Loucy (cell line): ENCODE data around the gene PLPPR3.

Experiments used
- H2AFZ ChIP-seq: fragments of 200-600 bp; sonication (generic); 2 replicates; pipeline ENCODE4 v1.6.0; 2016; ENCODE audit warnings: antibody characterized with exemption, mild to moderate bottlenecking, low read length, moderate library complexity
- H3F3A ChIP-seq: fragments of 200-600 bp; 2 replicates; pipeline ENCODE4 v1.6.0; 2016; ENCODE audit warnings: antibody characterized with exemption, low read depth, mild to moderate bottlenecking
- H3K27me3 ChIP-seq: fragments of 200-600 bp; sonication (generic); 2 replicates; pipeline ENCODE4 v1.6.1; 2014; ENCODE audit warnings: low read length, mild to moderate bottlenecking; ENCODE audit not compliant: insufficient read depth, poor library complexity, severe bottlenecking
- H3K36me3 ChIP-seq: fragments of 200-600 bp; sonication (generic); 2 replicates; pipeline ENCODE4 v1.6.1; 2016; ENCODE audit warnings: low read length; ENCODE audit not compliant: insufficient read depth
- H3K4me1 ChIP-seq: fragments of 200-600 bp; sonication (generic); 2 replicates; pipeline ENCODE4 v1.5.1; 2014; ENCODE audit warnings: low read length, mild to moderate bottlenecking; ENCODE audit not compliant: insufficient read depth, poor library complexity, severe bottlenecking
- H3K4me2 ChIP-seq: fragments of 200-600 bp; sonication (generic); 2 replicates; pipeline ENCODE4 v1.6.0; 2014; ENCODE audit warnings: antibody characterized with exemption, low read length, low read depth, mild to moderate bottlenecking; ENCODE audit not compliant: poor library complexity, severe bottlenecking
- H3K4me3 ChIP-seq: fragments of 200-600 bp; sonication (generic); 2 replicates; pipeline ENCODE4 v1.5.1; 2014; ENCODE audit warnings: low read length, mild to moderate bottlenecking, mixed read lengths; ENCODE audit not compliant: poor library complexity, severe bottlenecking
- H3K79me2 ChIP-seq: fragments of 200-600 bp; sonication (generic); 2 replicates; pipeline ENCODE4 v1.6.1; 2014; ENCODE audit warnings: low read length; ENCODE audit not compliant: insufficient read depth
- H3K9ac ChIP-seq: fragments of 200-600 bp; sonication (generic); 2 replicates; pipeline ENCODE4 v1.6.0; 2014; ENCODE audit warnings: mild to moderate bottlenecking, low read depth, low read length, moderate library complexity; ENCODE audit not compliant: poor library complexity, severe bottlenecking
- H3K9me2 ChIP-seq: fragments of 200-600 bp; sonication (generic); replicated peaks from 2 replicates; pipeline ENCODE4 v1.6.1; 2016; ENCODE audit warnings: low read depth, low read length, mixed read lengths
- H3K9me3 ChIP-seq: fragments of 200-600 bp; sonication (generic); 2 replicates; pipeline ENCODE4 v1.6.1; 2014; ENCODE audit warnings: mild to moderate bottlenecking, antibody characterized with exemption, low read length, low read depth; ENCODE audit not compliant: insufficient read depth
- H4K20me1 ChIP-seq: fragments of 200-600 bp; sonication (generic); 2 replicates; pipeline ENCODE4 v1.6.0; 2014; ENCODE audit warnings: antibody characterized with exemption, low read length, mild to moderate bottlenecking; ENCODE audit not compliant: insufficient read depth, poor library complexity, severe bottlenecking
- EZH2phosphoT487 ChIP-seq: fragments of 200-600 bp; IDR thresholded peaks from 2 replicates; pipeline ENCODE4 v1.6.1; 2018; ENCODE audit warnings: antibody characterized with exemption, mild to moderate bottlenecking, moderate library complexity, borderline replicate concordance
- TF ChIP-seq, protein P1 (sequence below): fragments of 200-600 bp; sonication (generic); conservative IDR thresholded peaks from 2 replicates; pipeline ENCODE4 v1.5.1; 2014; ENCODE audit warnings: mild to moderate bottlenecking, antibody characterized with exemption, low read length

The PLPPR3 gene

GRCh38 chr19:793806-794205 lies 27.9 kb downstream of the PLPPR3 start:
- Histone ChIP-seq H3K79me2 (peaks cover 21% of the 10 kb centered on the region), H3K27me3 (peaks cover 8% of the 10 kb centered on the region), H3K36me3 (no peaks in the 10 kb centered on the region), H3K9me3 (no peaks in the 10 kb centered on the region), H3F3A (no peaks in the 10 kb centered on the region), H2AFZ (no peak overlapping the region), H3K4me1 (peaks cover 4% of the 10 kb centered on the region), H4K20me1 (peaks cover 10% of the 10 kb centered on the region), H3K9me2 (no peaks in the 10 kb centered on the region), H3K9ac (no peak overlapping the region), H3K4me2 (no peak overlapping the region), H3K4me3 (no peak overlapping the region)
- no peak for TF ChIP-seq EZH2phosphoT487
- TF ChIP-seq, protein P1, sequence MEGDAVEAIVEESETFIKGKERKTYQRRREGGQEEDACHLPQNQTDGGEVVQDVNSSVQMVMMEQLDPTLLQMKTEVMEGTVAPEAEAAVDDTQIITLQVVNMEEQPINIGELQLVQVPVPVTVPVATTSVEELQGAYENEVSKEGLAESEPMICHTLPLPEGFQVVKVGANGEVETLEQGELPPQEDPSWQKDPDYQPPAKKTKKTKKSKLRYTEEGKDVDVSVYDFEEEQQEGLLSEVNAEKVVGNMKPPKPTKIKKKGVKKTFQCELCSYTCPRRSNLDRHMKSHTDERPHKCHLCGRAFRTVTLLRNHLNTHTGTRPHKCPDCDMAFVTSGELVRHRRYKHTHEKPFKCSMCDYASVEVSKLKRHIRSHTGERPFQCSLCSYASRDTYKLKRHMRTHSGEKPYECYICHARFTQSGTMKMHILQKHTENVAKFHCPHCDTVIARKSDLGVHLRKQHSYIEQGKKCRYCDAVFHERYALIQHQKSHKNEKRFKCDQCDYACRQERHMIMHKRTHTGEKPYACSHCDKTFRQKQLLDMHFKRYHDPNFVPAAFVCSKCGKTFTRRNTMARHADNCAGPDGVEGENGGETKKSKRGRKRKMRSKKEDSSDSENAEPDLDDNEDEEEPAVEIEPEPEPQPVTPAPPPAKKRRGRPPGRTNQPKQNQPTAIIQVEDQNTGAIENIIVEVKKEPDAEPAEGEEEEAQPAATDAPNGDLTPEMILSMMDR, result no peak

DNA sequence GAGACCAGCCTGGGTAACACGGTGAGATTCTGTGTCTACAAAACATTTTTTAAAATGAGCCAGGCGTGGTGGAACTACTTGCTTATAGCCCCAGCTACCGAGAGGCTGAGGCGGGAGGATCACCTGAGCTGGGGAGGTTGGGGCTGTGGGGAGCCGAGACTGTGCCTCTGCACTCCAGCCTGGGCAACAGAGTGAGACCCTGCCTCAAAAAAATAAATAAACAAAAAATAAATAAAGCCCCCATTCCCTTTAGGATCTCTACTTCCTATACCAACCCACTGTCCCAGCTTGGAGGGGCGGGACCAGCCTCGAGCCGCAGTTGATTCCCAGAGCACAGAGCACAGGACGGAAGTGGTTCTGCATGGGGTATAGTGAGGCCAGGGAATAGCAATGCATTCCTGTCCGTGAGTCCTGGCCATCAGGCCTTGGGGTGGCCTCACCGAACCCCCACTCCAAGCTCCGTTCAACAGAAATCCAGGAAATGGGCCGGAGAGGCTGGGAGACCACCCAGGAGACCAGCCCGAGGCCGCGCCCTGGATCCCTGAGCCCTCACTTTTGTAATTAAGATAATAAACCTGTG lies 29.4 kb downstream of the PLPPR3 start:
- Histone ChIP-seq H3K4me1 (peaks cover 4% of the 10 kb centered on the region), H3K4me2 (no peak overlapping the region), H3K9ac (no peak overlapping the region)

GRCh38 chr19:791567-792305 lies 30.0 kb downstream of the PLPPR3 start:
- H3K4me3 ChIP-seq, result no peak overlapping the region
- TF ChIP-seq, protein P1, result no peak
- no peak for TF ChIP-seq EZH2phosphoT487
- H4K20me1 ChIP-seq, result no peaks in the 10 kb centered on the region
- no peaks in the 10 kb centered on the region for H3K9me2 ChIP-seq
- H3K4me1 ChIP-seq, result peaks cover 4% of the 10 kb centered on the region
- H3K36me3 ChIP-seq, result no peaks in the 10 kb centered on the region
- peaks cover 7% of the 10 kb centered on the region; the same call in 1 of the 2 replicates for H3K79me2 ChIP-seq
- H3F3A ChIP-seq, result no peaks in the 10 kb centered on the region
- no peak overlapping the region for H2AFZ ChIP-seq
- H3K27me3 ChIP-seq, result no peaks in the 10 kb centered on the region
- H3K4me2 ChIP-seq, result no peak overlapping the region
- H3K9me3 ChIP-seq, result no peaks in the 10 kb centered on the region
- no peak overlapping the region for H3K9ac ChIP-seq

More for the DNA sequence above, 29.4 kb downstream of the PLPPR3 start:
- no peaks in the 10 kb centered on the region for H3F3A ChIP-seq
- H3K27me3 ChIP-seq, result no peaks in the 10 kb centered on the region
- H3K4me3 ChIP-seq, result no peak overlapping the region
- H3K36me3 ChIP-seq, result no peaks in the 10 kb centered on the region
- H4K20me1 ChIP-seq, result no peaks in the 10 kb centered on the region
- no peaks in the 10 kb centered on the region for H3K9me3 ChIP-seq
- H2AFZ ChIP-seq, result no peak overlapping the region
- peaks cover 8% of the 10 kb centered on the region; the same call in 1 of the 2 replicates for H3K79me2 ChIP-seq
- H3K9me2 ChIP-seq, result no peaks in the 10 kb centered on the region
- TF ChIP-seq, protein P1, result no peak
- TF ChIP-seq EZH2phosphoT487, result no peak
